Muscle of leg (tissue), 11 donors: ENCODE measurements around the gene RAB4B. TPM values are rescaled to one million over a fixed set of nuclear protein-coding genes. Genes with fewer than 3 reads are reported as not detected.
"Not testable (repeated sequence)": the region's sequence is repeated elsewhere in the genome, so short reads cannot be mapped to it uniquely, and the experiment has no call there.

Experiments used
- DNase-seq: peaks from one replicate; pipeline ENCODE4 v3.0.0; 2013
- H3K27ac ChIP-seq: one replicate; pipeline ENCODE4 v1.5.1; 2013; ENCODE audit warnings: mild to moderate bottlenecking, low read length, control low read depth
- H3K27me3 ChIP-seq: one replicate; pipeline ENCODE4 v1.6.1; 2013; ENCODE audit warnings: low read length; ENCODE audit not compliant: control insufficient read depth, insufficient read depth
- H3K36me3 ChIP-seq: one replicate; pipeline ENCODE4 v1.6.1; 2013; ENCODE audit warnings: low read length; ENCODE audit not compliant: control insufficient read depth, insufficient read depth
- H3K4me1 ChIP-seq: one replicate; pipeline ENCODE4 v1.6.1; 2013; ENCODE audit warnings: low read length; ENCODE audit not compliant: control insufficient read depth, insufficient read depth
- H3K4me3 ChIP-seq: one replicate; pipeline ENCODE4 v1.5.1; 2013; ENCODE audit warnings: low read length, control low read depth
- H3K9me3 ChIP-seq: replicated peaks from 2 replicates; pipeline ENCODE4 v1.6.1; 2013; ENCODE audit warnings: low read depth, low read length; ENCODE audit not compliant: control insufficient read depth
- WGBS: methylation state at CpG from one replicate; pipeline ENCODE4 v1.1.5; 2013; ENCODE audit warnings: missing lambda C conversion rate; ENCODE audit not compliant: insufficient coverage; 5-methylcytosine and 5-hydroxymethylcytosine counted together
- polyA plus RNA-seq, 8 donors: library from polyadenylated mRNA; unstranded; fragments of 120-200 nt; gene quantifications; one replicate each; pipeline versions ENCODE4 v1.2.1 to v1.2.3, GENCODE V29; 2013; ENCODE audit warnings: inconsistent platforms in 1 of 8, low replicate concordance in 1 of 8; ENCODE audit not compliant: insufficient read length in 8 of 8, insufficient read depth in 1 of 8
- total RNA-seq: library from RNA; stranded (reverse); fragments of 120-200 nt; gene quantifications from one replicate; pipeline ENCODE4 v1.2.4, GENCODE V29; 2013

RAB4B gene
- total and polyA plus RNA-seq, 9 donors = 6.0 to 11.0 (median 9.6) TPM

DNA sequence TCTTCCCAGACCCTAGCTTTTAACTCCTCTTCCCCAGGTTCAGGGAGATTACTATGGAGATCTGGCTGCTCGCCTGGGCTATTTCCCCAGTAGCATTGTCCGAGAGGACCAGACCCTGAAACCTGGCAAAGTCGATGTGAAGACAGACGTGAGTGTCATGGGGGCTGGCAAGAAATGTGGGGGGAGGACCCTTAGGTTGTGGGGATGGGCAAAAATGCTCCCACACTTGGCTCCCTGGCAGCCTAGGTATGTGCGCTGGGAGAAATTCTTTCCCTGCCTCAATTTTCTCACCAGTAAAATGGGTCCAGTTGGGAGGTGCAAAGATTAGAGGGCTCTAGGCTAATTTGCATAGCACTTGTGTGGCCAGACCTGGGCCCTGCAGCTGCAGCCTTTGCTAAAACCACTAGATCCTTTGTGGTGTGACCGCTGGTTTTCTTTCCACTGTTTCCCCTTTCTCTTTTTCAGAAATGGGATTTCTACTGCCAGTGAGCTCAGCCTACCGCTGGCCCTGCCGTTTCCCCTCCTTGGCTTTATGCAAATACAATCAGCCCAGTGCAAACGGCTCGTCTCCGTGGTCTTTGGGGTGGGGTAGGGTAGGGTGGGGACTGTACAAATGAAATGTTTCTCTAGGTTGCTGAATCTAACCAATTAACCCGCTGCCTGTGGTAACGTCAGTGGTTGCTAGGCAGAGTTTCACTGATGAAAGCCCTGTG, 959 bp upstream of the RAB4B start:
- Histone ChIP-seq H3K27me3 (no peaks in the 10 kb centered on the region), H3K9me3 (no peaks in the 10 kb centered on the region), H3K27ac (peak overlapping the region; percentile 100), H3K36me3 (peaks cover 8% of the 10 kb centered on the region), H3K4me1 (peaks cover 15% of the 10 kb centered on the region), H3K4me3 (peak overlapping the region; percentile 60)
- DNase-seq = peak; percentile 98
- 20% methylated on average over 7 of the region's 13 CpGs for WGBS

GRCh38 chr19:40777645-40777936, 456 bp upstream of the RAB4B start:
- H3K36me3 ChIP-seq = peaks cover 11% of the 10 kb centered on the region

GRCh38 chr19:40778706-40779284, 748 bp downstream of the RAB4B start:
- peak overlapping the region; percentile 80 for H3K4me3 ChIP-seq
- H3K27ac ChIP-seq = peak overlapping the region; percentile 98
- H3K4me1 ChIP-seq = peaks cover 15% of the 10 kb centered on the region
- no peaks in the 10 kb centered on the region for H3K9me3 ChIP-seq
- H3K27me3 ChIP-seq = no peaks in the 10 kb centered on the region
- no peak for DNase-seq
- 16% methylated on average over 7 of the region's 7 CpGs for WGBS
- H3K36me3 ChIP-seq = peaks cover 11% of the 10 kb centered on the region

More at GRCh38 chr19:40777645-40777936, 456 bp upstream of the RAB4B start:
- no peak for DNase-seq
- Histone ChIP-seq H3K4me1 (peaks cover 15% of the 10 kb centered on the region), H3K9me3 (no peaks in the 10 kb centered on the region), H3K4me3 (peak overlapping the region; percentile 60), H3K27me3 (no peaks in the 10 kb centered on the region), H3K27ac (peak overlapping the region; percentile 100)
- 0% methylated on average over 6 of the region's 10 CpGs for WGBS

- Histone ChIP-seq H3K27me3 (no peaks in the 10 kb centered on the region), H3K4me3 (no peak overlapping the region), H3K9me3 (no peaks in the 10 kb centered on the region), H3K36me3 (peaks cover 16% of the 10 kb centered on the region), H3K27ac (no peak overlapping the region), H3K4me1 (peaks cover 15% of the 10 kb centered on the region)
- DNase-seq = no peak
- whole genome bisulfite sequencing = 92% methylated on average over 5 of the region's 5 CpGs
Measured at GRCh38 chr19:40780582-40780981, 2.5 kb downstream of the RAB4B start.

DNA sequence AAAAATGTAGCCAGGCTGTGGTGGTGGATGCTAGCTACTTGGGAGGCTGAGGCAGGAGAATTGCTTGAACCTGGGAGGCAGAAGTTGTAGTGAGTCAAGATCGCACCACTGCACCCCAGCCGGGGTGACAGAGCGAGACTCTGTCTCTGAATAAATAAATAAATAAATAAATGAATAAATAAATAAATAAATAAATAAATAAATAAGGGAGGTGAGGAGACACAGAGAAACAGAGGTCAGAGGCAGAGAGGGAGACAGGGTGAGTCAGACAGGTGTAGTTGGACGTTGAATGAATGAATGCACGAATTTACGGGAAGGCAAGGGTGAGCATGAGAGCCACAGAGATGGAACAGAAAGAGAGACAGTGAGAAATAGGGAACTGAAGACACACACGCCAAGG, 3.1 kb downstream of the RAB4B start:
- Histone ChIP-seq H3K27me3 (no peaks in the 10 kb centered on the region), H3K36me3 (peaks cover 16% of the 10 kb centered on the region), H3K9me3 (no peaks in the 10 kb centered on the region), H3K4me1 (peaks cover 15% of the 10 kb centered on the region), H3K27ac (no peak overlapping the region), H3K4me3 (no peak overlapping the region)
- no peak for DNase-seq
- 98% methylated on average over 4 of the region's 7 CpGs for WGBS

GRCh38 chr19:40783711-40784110, 5.7 kb downstream of the RAB4B start:
- Histone ChIP-seq H3K9me3 (no peaks in the 10 kb centered on the region), H3K36me3 (peaks cover 20% of the 10 kb centered on the region)
- 100% methylated on average over 6 of the region's 14 CpGs for WGBS

GRCh38 chr19:40784146-40784545, 6.1 kb downstream of the RAB4B start:
- H3K27ac ChIP-seq, H3K4me1 ChIP-seq, H3K4me3 ChIP-seq, H3K9me3 ChIP-seq, H3K27me3 ChIP-seq, DNase-seq: not testable (repeated sequence)
- 80% methylated on average over 1 of the region's 2 CpGs for WGBS
- peaks cover 20% of the 10 kb centered on the region for H3K36me3 ChIP-seq

More at GRCh38 chr19:40783711-40784110, 5.7 kb downstream of the RAB4B start:
- Histone ChIP-seq H3K4me1 (peaks cover 4% of the 10 kb centered on the region), H3K27me3 (no peaks in the 10 kb centered on the region), H3K27ac (no peak overlapping the region), H3K4me3 (no peak overlapping the region)
- no peak for DNase-seq

DNA sequence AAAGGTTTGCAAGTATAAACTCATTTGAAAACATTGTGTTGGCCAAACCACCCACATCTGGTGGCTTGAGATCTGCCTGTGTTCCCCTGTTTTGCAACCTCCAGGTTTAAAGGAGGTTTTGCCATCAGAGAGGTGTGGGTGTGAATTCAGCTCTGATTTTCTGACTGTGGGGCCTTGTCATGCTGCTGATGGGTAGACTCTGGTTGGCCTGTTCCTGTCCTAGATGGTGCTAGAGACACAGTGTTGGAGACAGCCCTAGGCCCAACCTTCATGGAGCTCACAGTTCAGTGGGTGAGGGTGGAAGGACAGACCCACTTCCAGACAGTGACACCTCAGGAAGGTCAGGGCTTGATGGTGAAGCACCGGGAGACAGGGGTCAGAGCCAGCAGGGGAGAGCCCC, 7.5 kb downstream of the RAB4B start:
- H3K36me3 ChIP-seq = peaks cover 14% of the 10 kb centered on the region
- WGBS = 50% methylated on average over 1 of the region's 1 CpG

DNA sequence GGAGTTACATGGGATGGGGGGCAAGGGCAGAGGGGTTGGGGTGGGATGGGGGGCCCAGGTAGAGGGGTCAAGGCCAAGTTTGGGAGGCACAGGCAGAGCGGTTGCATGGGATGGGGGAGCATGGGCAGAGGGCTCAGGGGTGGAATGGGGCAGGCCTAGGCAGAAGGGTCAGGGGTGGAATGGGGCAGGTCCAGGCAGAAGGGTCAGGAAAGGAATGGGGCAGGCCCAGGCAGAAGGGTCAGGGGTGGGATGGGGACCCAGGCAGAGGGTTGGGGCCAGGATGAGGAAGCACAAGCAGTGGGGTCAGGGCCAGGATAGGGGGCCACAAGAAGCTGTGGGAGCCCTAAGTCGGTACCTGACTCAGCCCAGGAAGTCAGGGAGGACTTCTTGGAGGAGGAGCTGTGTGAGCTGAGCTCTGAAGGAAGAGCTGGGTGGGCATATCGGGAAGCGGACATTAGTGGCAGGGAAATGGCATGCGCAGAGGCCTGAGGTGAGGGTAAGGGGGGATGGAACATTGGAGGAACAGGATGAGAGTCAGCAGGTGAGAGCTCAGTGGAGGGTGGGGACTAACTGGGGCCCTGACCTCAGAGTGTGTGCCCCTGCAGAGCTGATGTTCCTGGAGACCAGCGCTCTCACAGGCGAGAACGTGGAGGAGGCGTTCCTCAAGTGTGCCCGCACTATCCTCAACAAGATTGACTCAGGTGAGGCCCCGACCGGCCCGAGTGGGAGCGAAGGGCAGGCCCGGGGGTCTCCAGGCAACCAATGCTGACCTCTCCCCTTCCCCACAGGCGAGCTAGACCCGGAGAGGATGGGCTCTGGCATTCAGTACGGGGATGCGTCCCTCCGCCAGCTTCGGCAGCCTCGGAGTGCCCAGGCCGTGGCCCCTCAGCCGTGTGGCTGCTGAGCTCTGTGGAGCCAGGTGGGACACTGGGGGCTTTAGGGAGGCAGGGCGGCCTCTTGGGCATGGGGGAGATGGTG, 8.3 kb downstream of the RAB4B start:
- Histone ChIP-seq H3K36me3 (peaks cover 14% of the 10 kb centered on the region), H3K4me3 (no peak overlapping the region), H3K9me3 (no peaks in the 10 kb centered on the region), H3K4me1 (no peaks in the 10 kb centered on the region), H3K27ac (no peak overlapping the region), H3K27me3 (no peaks in the 10 kb centered on the region)
- no peak for DNase-seq
- WGBS = 85% methylated on average over 22 of the region's 25 CpGs

More for the DNA sequence above, 7.5 kb downstream of the RAB4B start:
- Histone ChIP-seq H3K4me3 (no peak overlapping the region), H3K27ac (no peak overlapping the region), H3K9me3 (no peaks in the 10 kb centered on the region), H3K4me1 (no peaks in the 10 kb centered on the region), H3K27me3 (no peaks in the 10 kb centered on the region)
- no peak for DNase-seq

DNA sequence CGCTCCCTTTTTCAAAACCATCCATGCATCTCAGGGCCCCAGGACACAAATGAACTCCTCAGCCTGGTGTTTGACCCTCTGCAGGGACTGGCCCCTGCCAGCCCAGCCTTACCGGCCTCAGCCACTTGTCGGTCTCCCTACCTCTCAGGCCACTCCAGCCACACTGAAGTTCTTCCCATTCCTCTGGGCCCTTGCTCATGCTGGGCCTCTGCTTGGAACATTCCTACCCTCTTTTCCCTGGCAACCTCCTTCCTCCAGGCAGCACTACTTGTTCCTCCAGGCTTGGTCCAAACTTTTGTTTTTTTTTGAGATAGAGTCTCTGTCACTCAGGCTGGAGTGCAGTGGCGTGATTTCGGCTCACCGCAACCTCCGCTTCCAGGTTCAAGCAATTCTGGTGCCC, 13.3 kb downstream of the RAB4B start:
- 91% methylated on average over 6 of the region's 7 CpGs for WGBS
- Histone ChIP-seq H3K36me3 (peaks cover 4% of the 10 kb centered on the region), H3K27ac (no peak overlapping the region)

More for the DNA sequence above, 13.3 kb downstream of the RAB4B start:
- H3K9me3 ChIP-seq = no peaks in the 10 kb centered on the region
- H3K4me1 ChIP-seq = peaks cover 2% of the 10 kb centered on the region
- H3K27me3 ChIP-seq = no peaks in the 10 kb centered on the region
- H3K4me3 ChIP-seq = no peak overlapping the region
- no peak for DNase-seq
